ENCODE results near the gene ZBTB17.

Gene ZBTB17

GRCh38 chr1:15958111-15958510, 17.8 kb downstream of the ZBTB17 start:
- no peak overlapping the region for H2AFZ ChIP-seq

GRCh38 chr1:15957221-15958095, 18.4 kb downstream of the ZBTB17 start:
- H3K4me3 ChIP-seq (ENCODE audit: low read depth, low read length): no peak overlapping the region

More at GRCh38 chr1:15958111-15958510, 17.8 kb downstream of the ZBTB17 start:
- Histone ChIP-seq H3K4me2 (ENCODE audit: low read length) (no peak overlapping the region), H3K79me2 (peaks cover 21% of the 10 kb centered on the region), H3K27ac (no peak overlapping the region), H3K4me1 (peaks cover 15% of the 10 kb centered on the region), H3K4me3 (ENCODE audit: low read depth, low read length) (no peak overlapping the region), H3K9me3 (ENCODE audit: control insufficient read depth, low read length) (no peaks in the 10 kb centered on the region), H3K27me3 (ENCODE audit: control insufficient read depth, insufficient read depth, low read length) (no peaks in the 10 kb centered on the region), H3K36me3 (ENCODE audit: control insufficient read depth, insufficient read depth, low read length) (no peaks in the 10 kb centered on the region), H3K9ac (no peak overlapping the region)
- TF ChIP-seq, protein P1, sequence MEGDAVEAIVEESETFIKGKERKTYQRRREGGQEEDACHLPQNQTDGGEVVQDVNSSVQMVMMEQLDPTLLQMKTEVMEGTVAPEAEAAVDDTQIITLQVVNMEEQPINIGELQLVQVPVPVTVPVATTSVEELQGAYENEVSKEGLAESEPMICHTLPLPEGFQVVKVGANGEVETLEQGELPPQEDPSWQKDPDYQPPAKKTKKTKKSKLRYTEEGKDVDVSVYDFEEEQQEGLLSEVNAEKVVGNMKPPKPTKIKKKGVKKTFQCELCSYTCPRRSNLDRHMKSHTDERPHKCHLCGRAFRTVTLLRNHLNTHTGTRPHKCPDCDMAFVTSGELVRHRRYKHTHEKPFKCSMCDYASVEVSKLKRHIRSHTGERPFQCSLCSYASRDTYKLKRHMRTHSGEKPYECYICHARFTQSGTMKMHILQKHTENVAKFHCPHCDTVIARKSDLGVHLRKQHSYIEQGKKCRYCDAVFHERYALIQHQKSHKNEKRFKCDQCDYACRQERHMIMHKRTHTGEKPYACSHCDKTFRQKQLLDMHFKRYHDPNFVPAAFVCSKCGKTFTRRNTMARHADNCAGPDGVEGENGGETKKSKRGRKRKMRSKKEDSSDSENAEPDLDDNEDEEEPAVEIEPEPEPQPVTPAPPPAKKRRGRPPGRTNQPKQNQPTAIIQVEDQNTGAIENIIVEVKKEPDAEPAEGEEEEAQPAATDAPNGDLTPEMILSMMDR (IDR thresholded peaks at IDR 0.05): no peak

GRCh38 chr1:15956150-15956549, 19.8 kb downstream of the ZBTB17 start:
- Histone ChIP-seq H3K27me3 (ENCODE audit: control insufficient read depth, insufficient read depth, low read length) (no peaks in the 10 kb centered on the region), H3K79me2 (peaks cover 17% of the 10 kb centered on the region), H2AFZ (no peak overlapping the region), H3K4me1 (peaks cover 15% of the 10 kb centered on the region), H3K9me3 (ENCODE audit: control insufficient read depth, low read length) (no peaks in the 10 kb centered on the region), H3K4me2 (ENCODE audit: low read length) (no peak overlapping the region), H3K9ac (no peak overlapping the region), H3K27ac (no peak overlapping the region), H3K4me3 (ENCODE audit: low read depth, low read length) (no peak overlapping the region), H3K36me3 (ENCODE audit: control insufficient read depth, insufficient read depth, low read length) (no peaks in the 10 kb centered on the region)
- TF ChIP-seq, protein P1 (IDR thresholded peaks at IDR 0.05): no peak

More at GRCh38 chr1:15957221-15958095, 18.4 kb downstream of the ZBTB17 start:
- Histone ChIP-seq H3K27me3 (ENCODE audit: control insufficient read depth, insufficient read depth, low read length) (no peaks in the 10 kb centered on the region), H3K27ac (no peak overlapping the region), H3K9ac (no peak overlapping the region), H3K4me1 (peaks cover 15% of the 10 kb centered on the region), H3K36me3 (ENCODE audit: control insufficient read depth, insufficient read depth, low read length) (no peaks in the 10 kb centered on the region), H3K9me3 (ENCODE audit: control insufficient read depth, low read length) (no peaks in the 10 kb centered on the region), H2AFZ (no peak overlapping the region), H3K79me2 (peaks cover 21% of the 10 kb centered on the region), H3K4me2 (ENCODE audit: low read length) (no peak overlapping the region)
- TF ChIP-seq, protein P1 (IDR thresholded peaks at IDR 0.05): no peak

DNA sequence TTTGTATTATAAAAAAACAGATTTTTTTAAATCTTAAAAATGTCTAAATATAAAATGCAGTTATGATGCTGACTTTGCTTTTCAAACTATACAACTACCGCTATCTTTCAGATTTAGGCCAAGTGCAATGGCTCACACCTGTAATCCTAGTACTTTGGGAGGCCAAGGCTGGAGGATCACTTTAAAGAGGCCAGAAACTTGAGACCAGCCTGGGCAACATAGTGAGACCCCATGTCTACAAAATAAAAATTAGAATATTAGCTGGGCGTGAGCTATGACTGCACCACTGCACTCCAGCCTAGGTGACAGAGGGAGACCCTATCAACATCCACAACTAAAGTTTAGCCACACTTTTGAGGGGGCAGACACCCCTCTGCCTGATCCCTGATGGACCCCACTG, 20.3 kb downstream of the ZBTB17 start:
- Histone ChIP-seq H3K4me2 (ENCODE audit: low read length) (no peak overlapping the region), H3K27me3 (ENCODE audit: control insufficient read depth, insufficient read depth, low read length) (no peaks in the 10 kb centered on the region), H3K4me1 (peaks cover 17% of the 10 kb centered on the region), H3K27ac (no peak overlapping the region), H2AFZ (no peak overlapping the region), H3K9ac (no peak overlapping the region), H3K79me2 (peaks cover 14% of the 10 kb centered on the region), H3K4me3 (ENCODE audit: low read depth, low read length) (no peak overlapping the region), H3K36me3 (ENCODE audit: control insufficient read depth, insufficient read depth, low read length) (no peaks in the 10 kb centered on the region), H3K9me3 (ENCODE audit: control insufficient read depth, low read length) (no peaks in the 10 kb centered on the region)
- TF ChIP-seq, protein P1 (IDR thresholded peaks at IDR 0.05): no peak

Data from parathyroid adenoma (tissue), 2 donors.